HEK293 (cell line): ENCODE measurements around the gene RPN1.

Experiments
- CTCF ChIA-PET: fragments of 350-600 bp; formaldehyde crosslinking; extraction: SDS; loops from one replicate; lab custom pipeline; 2021; ENCODE audit warnings: antibody characterized with exemption; lab: Yijun Ruan, JAX
- POLR2A ChIA-PET: fragments of 300-600 bp; formaldehyde crosslinking; extraction: SDS; loops from one replicate; lab custom pipeline; 2020; ENCODE audit warnings: antibody characterized with exemption, inconsistent platforms; lab: Yijun Ruan, JAX
- H3K27ac ChIP-seq: fragments of 200-500 bp; sonication (Bioruptor generic); 2 replicates; pipeline ENCODE4 v1.5.1; 2014; ENCODE audit warnings: low read depth, low read length, control low read depth, inconsistent platforms; ENCODE audit errors: extremely low read depth
- H3K36me3 ChIP-seq, 2 experiments: fragments of 200-500 bp in 1 of 2; sonication (Bioruptor generic) in 1 of 2; 1 replicate in 1 of 2; 2 replicates in 1 of 2; pipeline ENCODE4 v1.5.1; 2014 to 2017; ENCODE audit warnings: inconsistent platforms in 2 of 2, low read length in 2 of 2; ENCODE audit not compliant: control insufficient read depth in 2 of 2, insufficient read depth in 1 of 2
- H3K4me1 ChIP-seq: fragments of 200-500 bp; sonication (Bioruptor generic); 2 replicates; pipeline ENCODE4 v1.5.1; 2014; ENCODE audit warnings: mild to moderate bottlenecking, low read length, inconsistent platforms; ENCODE audit not compliant: control insufficient read depth, insufficient read depth
- H3K4me3 ChIP-seq: 2 replicates; pipeline ENCODE4 v1.5.1; 2011; ENCODE audit warnings: low read depth, mild to moderate bottlenecking, control low read depth, low read length, moderate library complexity
- H3K9me3 ChIP-seq: fragments of 200-500 bp; sonication (Bioruptor generic); 2 replicates; pipeline ENCODE4 v1.5.1; 2014; ENCODE audit warnings: low read depth, low read length, inconsistent platforms; ENCODE audit not compliant: control insufficient read depth, insufficient read depth
- EGR2 ChIP-seq: fragments of 450-650 bp; formaldehyde crosslinking; IDR thresholded peaks from 2 replicates; pipeline ENCODE4 v1.5.1; 2016; ENCODE audit warnings: low read depth, missing biosample characterization, missing genetic modification characterization
- KLF1 ChIP-seq: fragments of 450-650 bp; formaldehyde crosslinking; IDR thresholded peaks from 2 replicates; pipeline ENCODE4 v1.5.1; 2016; ENCODE audit warnings: missing biosample characterization, missing genetic modification characterization
- KLF16 ChIP-seq: fragments of 450-650 bp; formaldehyde crosslinking; IDR thresholded peaks from 2 replicates; pipeline ENCODE4 v1.5.1; 2017; ENCODE audit warnings: missing biosample characterization, missing genetic modification characterization
- KLF9 ChIP-seq: fragments of 450-650 bp; formaldehyde crosslinking; IDR thresholded peaks from 2 replicates; pipeline ENCODE4 v1.5.1; 2016; ENCODE audit warnings: missing biosample characterization, missing genetic modification characterization, low read depth
- OVOL3 ChIP-seq: fragments of 450-650 bp; formaldehyde crosslinking; IDR thresholded peaks from 2 replicates; pipeline ENCODE4 v1.5.1; 2016; ENCODE audit warnings: missing biosample characterization, missing genetic modification characterization
- REPIN1 ChIP-seq: fragments of 450-650 bp; formaldehyde crosslinking; IDR thresholded peaks from 2 replicates; pipeline ENCODE4 v1.5.1; 2017; ENCODE audit warnings: missing biosample characterization, missing genetic modification characterization, low read depth
- SCRT2 ChIP-seq: fragments of 450-650 bp; formaldehyde crosslinking; IDR thresholded peaks from 2 replicates; pipeline ENCODE4 v1.5.1; 2016; ENCODE audit warnings: missing biosample characterization, missing genetic modification characterization
- SETDB1 ChIP-seq: IDR thresholded peaks from one replicate; pipeline ENCODE4 v1.6.1; 2017; ENCODE audit warnings: mild to moderate bottlenecking, low read length, moderate library complexity, mixed read lengths; ENCODE audit not compliant: insufficient read length
- SP3 ChIP-seq: fragments of 450-650 bp; formaldehyde crosslinking; IDR thresholded peaks from 2 replicates; pipeline ENCODE4 v1.5.1; 2016; ENCODE audit warnings: missing biosample characterization, missing genetic modification characterization
- YY1 ChIP-seq: fragments of 450-650 bp; formaldehyde crosslinking; IDR thresholded peaks from 2 replicates; pipeline ENCODE4 v1.5.1; 2018; ENCODE audit warnings: missing biosample characterization, missing genetic modification characterization
- ZBTB17 ChIP-seq: fragments of 450-650 bp; formaldehyde crosslinking; IDR thresholded peaks from 2 replicates; pipeline ENCODE4 v1.5.1; 2016; ENCODE audit warnings: missing biosample characterization, missing genetic modification characterization
- ZFP3 ChIP-seq: fragments of 450-650 bp; formaldehyde crosslinking; IDR thresholded peaks from 2 replicates; pipeline ENCODE4 v1.5.1; 2016; ENCODE audit warnings: low read depth, missing biosample characterization, missing genetic modification characterization
- ZFP41 ChIP-seq: fragments of 450-650 bp; formaldehyde crosslinking; IDR thresholded peaks from 2 replicates; pipeline ENCODE4 v1.5.1; 2016; ENCODE audit warnings: missing biosample characterization, missing genetic modification characterization, borderline replicate concordance
- ZNF133 ChIP-seq: fragments of 450-650 bp; formaldehyde crosslinking; IDR thresholded peaks from 2 replicates; pipeline ENCODE4 v1.5.1; 2016; ENCODE audit warnings: missing biosample characterization, missing genetic modification characterization
- ZNF155 ChIP-seq: fragments of 450-650 bp; formaldehyde crosslinking; IDR thresholded peaks from 2 replicates; pipeline ENCODE4 v1.5.1; 2016; ENCODE audit warnings: missing biosample characterization, missing genetic modification characterization
- ZNF16 ChIP-seq: fragments of 450-650 bp; formaldehyde crosslinking; IDR thresholded peaks from 2 replicates; pipeline ENCODE4 v1.5.1; 2016; ENCODE audit warnings: low read depth, missing biosample characterization, missing genetic modification characterization
- ZNF214 ChIP-seq: fragments of 450-650 bp; formaldehyde crosslinking; IDR thresholded peaks from 2 replicates; pipeline ENCODE4 v1.5.1; 2017; ENCODE audit warnings: missing biosample characterization, mild to moderate bottlenecking, missing genetic modification characterization, borderline replicate concordance
- ZNF274 ChIP-seq, 2 experiments: fragments of 200-500 bp in 1 of 2; fragments of 450-650 bp in 1 of 2; sonication (Bioruptor generic) in 1 of 2; formaldehyde crosslinking in 1 of 2; IDR thresholded peaks; 2 replicates each; pipeline versions ENCODE4 v1.5.1 to v1.6.1; 2014 to 2016; ENCODE audit warnings: borderline replicate concordance in 1 of 2, inconsistent platforms in 1 of 2, low read length in 1 of 2, missing biosample characterization in 1 of 2, missing genetic modification characterization in 1 of 2
- ZNF335 ChIP-seq: fragments of 450-650 bp; formaldehyde crosslinking; conservative IDR thresholded peaks from 2 replicates; pipeline ENCODE4 v1.5.1; 2016; ENCODE audit warnings: missing biosample characterization, missing genetic modification characterization
- ZNF394 ChIP-seq: fragments of 450-650 bp; formaldehyde crosslinking; IDR thresholded peaks from 2 replicates; pipeline ENCODE4 v1.5.1; 2016; ENCODE audit warnings: missing biosample characterization, missing genetic modification characterization, mild to moderate bottlenecking, moderate library complexity, borderline replicate concordance
- ZNF426 ChIP-seq: fragments of 450-650 bp; formaldehyde crosslinking; IDR thresholded peaks from 2 replicates; pipeline ENCODE4 v1.5.1; 2017; ENCODE audit warnings: missing biosample characterization, missing genetic modification characterization, mild to moderate bottlenecking, inconsistent platforms, moderate library complexity
- ZNF585B ChIP-seq: fragments of 450-650 bp; formaldehyde crosslinking; IDR thresholded peaks from 2 replicates; pipeline ENCODE4 v1.5.1; 2016; ENCODE audit warnings: missing biosample characterization, missing genetic modification characterization
- ZNF658 ChIP-seq: fragments of 450-650 bp; formaldehyde crosslinking; IDR thresholded peaks from 2 replicates; pipeline ENCODE4; 2016; ENCODE audit warnings: missing biosample characterization, missing genetic modification characterization
- ZNF701 ChIP-seq: fragments of 450-650 bp; formaldehyde crosslinking; IDR thresholded peaks from 2 replicates; pipeline ENCODE4 v1.5.1; 2016; ENCODE audit warnings: missing biosample characterization, missing genetic modification characterization
- ZNF707 ChIP-seq: fragments of 450-650 bp; formaldehyde crosslinking; IDR thresholded peaks from 2 replicates; pipeline ENCODE4 v1.5.1; 2016; ENCODE audit warnings: missing biosample characterization, missing genetic modification characterization
- ZXDB ChIP-seq: fragments of 450-650 bp; formaldehyde crosslinking; IDR thresholded peaks from 2 replicates; pipeline ENCODE4 v1.5.1; 2016; ENCODE audit warnings: missing biosample characterization, missing genetic modification characterization
- TF ChIP-seq, protein P1 (sequence below): fragments of 450-650 bp; formaldehyde crosslinking; IDR thresholded peaks from 2 replicates; pipeline ENCODE4 v1.5.1; 2016; ENCODE audit warnings: missing biosample characterization, missing genetic modification characterization
- TF ChIP-seq, protein P2 (sequence below): fragments of 450-650 bp; IDR thresholded peaks from 2 replicates; pipeline ENCODE4 v1.5.1; 2018; ENCODE audit warnings: missing biosample characterization, missing genetic modification characterization
- TF ChIP-seq, protein P3 (sequence below): fragments of 450-650 bp; formaldehyde crosslinking; IDR thresholded peaks from 2 replicates; pipeline ENCODE4 v1.5.1; 2016; ENCODE audit warnings: missing biosample characterization, missing genetic modification characterization
- TF ChIP-seq, protein P4 (sequence below): fragments of 450-650 bp; formaldehyde crosslinking; IDR thresholded peaks from 2 replicates; pipeline ENCODE4 v1.5.1; 2017; ENCODE audit warnings: missing biosample characterization, mild to moderate bottlenecking, missing genetic modification characterization, moderate library complexity

RPN1 gene

DNA sequence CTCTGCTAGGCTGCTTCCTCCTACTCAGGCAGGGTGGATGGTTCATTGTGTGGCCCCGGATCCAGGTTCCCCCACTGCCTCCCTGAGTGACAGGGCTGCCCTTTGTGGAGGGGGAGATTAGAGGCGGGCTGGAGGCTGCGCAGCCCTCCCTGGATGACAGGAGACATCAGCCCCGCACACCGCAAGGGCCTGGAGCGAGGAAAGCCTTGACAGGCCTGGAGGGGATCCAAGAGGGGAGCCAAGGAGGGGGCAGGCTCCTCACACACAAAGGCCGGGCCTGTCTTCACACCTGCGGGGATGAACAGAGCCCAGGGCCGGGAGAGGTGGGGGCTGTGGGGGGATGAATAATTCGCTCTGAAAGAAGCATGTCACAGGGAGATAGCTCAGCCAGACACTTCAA lies 72.9 kb downstream of the RPN1 start (continued):
- TF ChIP-seq ZNF701 (no peak), ZNF335 (tag by site-specific recombination) (no peak), ZNF426 (no peak), ZFP3 (tag by site-specific recombination) (no peak), ZXDB (tag by site-specific recombination) (no peak), ZNF16 (tag by site-specific recombination) (no peak), ZNF155 (tag by site-specific recombination) (no peak), SETDB1 (no peak)
- TF ChIP-seq, protein P1, sequence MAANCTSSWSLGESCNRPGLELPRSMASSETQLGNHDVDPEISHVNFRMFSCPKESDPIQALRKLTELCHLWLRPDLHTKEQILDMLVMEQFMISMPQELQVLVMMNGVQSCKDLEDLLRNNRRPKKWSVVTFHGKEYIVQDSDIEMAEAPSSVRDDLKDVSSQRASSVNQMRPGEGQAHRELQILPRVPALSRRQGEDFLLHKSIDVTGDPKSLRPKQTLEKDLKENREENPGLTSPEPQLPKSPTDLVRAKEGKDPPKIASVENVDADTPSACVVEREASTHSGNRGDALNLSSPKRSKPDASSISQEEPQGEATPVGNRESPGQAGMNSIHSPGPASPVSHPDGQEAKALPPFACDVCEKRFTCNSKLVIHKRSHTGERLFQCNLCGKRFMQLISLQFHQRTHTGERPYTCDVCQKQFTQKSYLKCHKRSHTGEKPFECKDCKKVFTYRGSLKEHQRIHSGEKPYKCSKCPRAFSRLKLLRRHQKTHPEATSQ (tag by site-specific recombination): no peak

DNA sequence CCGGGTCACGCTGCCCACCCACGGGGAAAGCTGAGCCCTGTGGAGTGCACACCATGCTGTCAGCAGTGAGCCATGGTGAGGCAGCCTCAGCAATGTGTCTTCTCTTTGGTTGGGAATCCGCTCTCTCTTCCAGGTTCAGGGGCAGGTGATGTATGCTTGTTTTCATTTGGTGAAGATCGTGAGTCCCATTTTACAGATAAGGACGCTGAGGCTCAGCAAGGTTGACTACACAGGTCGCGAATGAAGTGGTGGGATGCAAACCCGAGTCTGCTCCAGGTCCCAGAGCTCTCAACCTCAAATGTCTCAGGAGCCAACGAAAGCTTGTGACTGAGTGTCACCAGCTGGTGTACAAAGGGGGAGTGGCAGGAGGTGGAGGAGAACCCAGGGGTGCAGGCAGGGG lies 74.3 kb downstream of the RPN1 start:
- Histone ChIP-seq H3K4me1 (no peaks in the 10 kb centered on the region), H3K36me3 (no peaks in the 10 kb centered on the region), H3K4me3 (no peak overlapping the region), H3K27ac (no peak overlapping the region), H3K9me3 (no peaks in the 10 kb centered on the region)
- no peak for TF ChIP-seq ZFP41 (tag by site-specific recombination)
- no peak for TF ChIP-seq ZNF585B (tag by site-specific recombination)
- ChIA-PET CTCF (no interaction called here), POLR2A (no interaction called here)

DNA sequence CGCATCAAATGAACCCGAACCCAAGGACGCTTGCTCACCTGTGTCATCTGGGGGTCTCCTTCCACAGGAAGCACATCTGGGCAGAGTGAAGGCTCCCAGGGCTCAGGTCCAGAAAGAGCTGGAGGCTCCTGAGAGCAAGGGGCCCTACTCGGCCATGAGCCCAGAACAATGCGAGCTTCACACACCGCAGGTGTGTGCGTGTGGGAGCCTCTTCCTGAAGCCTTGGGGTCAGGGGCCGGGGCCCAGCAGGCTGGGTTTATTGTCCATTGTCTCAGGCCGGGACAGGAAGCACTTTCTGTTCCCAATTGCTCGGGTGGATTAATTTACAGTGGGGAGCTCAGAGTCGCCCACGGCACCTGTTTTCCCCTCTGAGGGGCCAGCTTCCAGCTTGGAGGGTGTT lies 74.8 kb downstream of the RPN1 start:
- H3K4me3 ChIP-seq: no peak overlapping the region
- H3K9me3 ChIP-seq: no peaks in the 10 kb centered on the region
- TF ChIP-seq OVOL3 (tag by site-specific recombination) (no peak), KLF16 (tag by site-specific recombination) (no peak), ZNF707 (tag by site-specific recombination) (no peak), YY1 (tag by site-specific recombination) (no peak), ZNF394 (no peak), ZNF335 (tag by site-specific recombination) (no peak), ZNF658 (tag by site-specific recombination) (no peak), ZNF133 (tag by site-specific recombination) (no peak), ZNF274 (IDR thresholded peaks at IDR 0.05; ENCODE audit: low read length) (no peak), ZNF274 (tag by site-specific recombination; IDR thresholded peaks at IDR 0.05; ENCODE audit: borderline replicate concordance) (no peak), EGR2 (tag by site-specific recombination) (no peak), REPIN1 (tag by site-specific recombination) (no peak), SP3 (tag by site-specific recombination) (no peak), ZBTB17 (no peak), KLF1 (no peak), ZNF214 (tag by site-specific recombination) (no peak), KLF9 (no peak), SCRT2 (tag by site-specific recombination) (no peak)
- TF ChIP-seq, protein P2, sequence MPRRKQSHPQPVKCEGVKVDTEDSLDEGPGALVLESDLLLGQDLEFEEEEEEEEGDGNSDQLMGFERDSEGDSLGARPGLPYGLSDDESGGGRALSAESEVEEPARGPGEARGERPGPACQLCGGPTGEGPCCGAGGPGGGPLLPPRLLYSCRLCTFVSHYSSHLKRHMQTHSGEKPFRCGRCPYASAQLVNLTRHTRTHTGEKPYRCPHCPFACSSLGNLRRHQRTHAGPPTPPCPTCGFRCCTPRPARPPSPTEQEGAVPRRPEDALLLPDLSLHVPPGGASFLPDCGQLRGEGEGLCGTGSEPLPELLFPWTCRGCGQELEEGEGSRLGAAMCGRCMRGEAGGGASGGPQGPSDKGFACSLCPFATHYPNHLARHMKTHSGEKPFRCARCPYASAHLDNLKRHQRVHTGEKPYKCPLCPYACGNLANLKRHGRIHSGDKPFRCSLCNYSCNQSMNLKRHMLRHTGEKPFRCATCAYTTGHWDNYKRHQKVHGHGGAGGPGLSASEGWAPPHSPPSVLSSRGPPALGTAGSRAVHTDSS (tag by site-specific recombination): no peak
- TF ChIP-seq, protein P3, sequence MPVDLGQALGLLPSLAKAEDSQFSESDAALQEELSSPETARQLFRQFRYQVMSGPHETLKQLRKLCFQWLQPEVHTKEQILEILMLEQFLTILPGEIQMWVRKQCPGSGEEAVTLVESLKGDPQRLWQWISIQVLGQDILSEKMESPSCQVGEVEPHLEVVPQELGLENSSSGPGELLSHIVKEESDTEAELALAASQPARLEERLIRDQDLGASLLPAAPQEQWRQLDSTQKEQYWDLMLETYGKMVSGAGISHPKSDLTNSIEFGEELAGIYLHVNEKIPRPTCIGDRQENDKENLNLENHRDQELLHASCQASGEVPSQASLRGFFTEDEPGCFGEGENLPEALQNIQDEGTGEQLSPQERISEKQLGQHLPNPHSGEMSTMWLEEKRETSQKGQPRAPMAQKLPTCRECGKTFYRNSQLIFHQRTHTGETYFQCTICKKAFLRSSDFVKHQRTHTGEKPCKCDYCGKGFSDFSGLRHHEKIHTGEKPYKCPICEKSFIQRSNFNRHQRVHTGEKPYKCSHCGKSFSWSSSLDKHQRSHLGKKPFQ (tag by site-specific recombination): no peak
- TF ChIP-seq, protein P4, sequence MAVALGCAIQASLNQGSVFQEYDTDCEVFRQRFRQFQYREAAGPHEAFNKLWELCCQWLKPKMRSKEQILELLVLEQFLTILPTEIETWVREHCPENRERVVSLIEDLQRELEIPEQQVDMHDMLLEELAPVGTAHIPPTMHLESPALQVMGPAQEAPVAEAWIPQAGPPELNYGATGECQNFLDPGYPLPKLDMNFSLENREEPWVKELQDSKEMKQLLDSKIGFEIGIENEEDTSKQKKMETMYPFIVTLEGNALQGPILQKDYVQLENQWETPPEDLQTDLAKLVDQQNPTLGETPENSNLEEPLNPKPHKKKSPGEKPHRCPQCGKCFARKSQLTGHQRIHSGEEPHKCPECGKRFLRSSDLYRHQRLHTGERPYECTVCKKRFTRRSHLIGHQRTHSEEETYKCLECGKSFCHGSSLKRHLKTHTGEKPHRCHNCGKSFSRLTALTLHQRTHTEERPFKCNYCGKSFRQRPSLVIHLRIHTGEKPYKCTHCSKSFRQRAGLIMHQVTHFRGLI (tag by site-specific recombination): no peak
- ChIA-PET POLR2A (no interaction called here), CTCF (no interaction called here)
- no peaks in the 10 kb centered on the region for H3K36me3 ChIP-seq
- no peak overlapping the region for H3K27ac ChIP-seq
- H3K4me1 ChIP-seq: no peaks in the 10 kb centered on the region
